HL-60 (cell line): ENCODE measurements around the gene ANKS1B.

Source experiments
- CTCF ChIP-seq: IDR thresholded peaks from one replicate; pipeline ENCODE4 v1.5.1; 2011; ENCODE audit warnings: low read length, control low read depth, inconsistent platforms; ENCODE audit not compliant: insufficient read depth
- GABPA ChIP-seq: IDR thresholded peaks from 2 replicates; pipeline ENCODE4 v1.6.1; 2012; ENCODE audit warnings: low read depth
- POLR2AphosphoS5 ChIP-seq: IDR thresholded peaks from 2 replicates; pipeline ENCODE4 v1.6.1; 2012; ENCODE audit warnings: low read depth
- REST ChIP-seq: IDR thresholded peaks from 2 replicates; pipeline ENCODE4 v1.6.1; 2012; ENCODE audit warnings: low read depth; ENCODE audit not compliant: insufficient replicate concordance
- SPI1 ChIP-seq: IDR thresholded peaks from 2 replicates; pipeline ENCODE4 v1.6.1; 2012; ENCODE audit warnings: low read depth, mild to moderate bottlenecking, borderline replicate concordance

- no peak for TF ChIP-seq CTCF
- no peak for TF ChIP-seq POLR2AphosphoS5
- TF ChIP-seq GABPA: no peak
- no peak for TF ChIP-seq REST
- no peak for TF ChIP-seq SPI1
Observed at GRCh38 chr12:99418379-99418778, 566.4 kb downstream of the ANKS1B start.
